Measurements from ENCODE around the gene TBCD. TPM values are rescaled to one million over a fixed set of nuclear protein-coding genes. Genes with fewer than 3 reads are reported as not detected.
"Not testable (repeated sequence)": the region's sequence is repeated elsewhere in the genome, so short reads cannot be mapped to it uniquely, and the experiment has no call there.

TBCD gene
- total and polyA plus RNA-seq, 2 experiments from 2014 or later = 19.3 to 33.8 TPM

GRCh38 chr17:82949361-82949760 lies 197.5 kb downstream of the TBCD start:
- Histone ChIP-seq H3K27ac (no peak overlapping the region), H3K9ac (no peak overlapping the region), H3K27me3 (replicated peaks; ENCODE audit: insufficient read depth) (no peaks in the 10 kb centered on the region), H3K9me2 (ENCODE audit: insufficient read depth) (no peaks in the 10 kb centered on the region), H3F3A (ENCODE audit: insufficient read depth) (no peaks in the 10 kb centered on the region), H3K9me3 (ENCODE audit: low read depth) (no peaks in the 10 kb centered on the region), H3K4me1 (ENCODE audit: insufficient read depth) (no peaks in the 10 kb centered on the region), H3K4me3 (no peak overlapping the region), H4K20me1 (ENCODE audit: insufficient read depth) (no peaks in the 10 kb centered on the region), H3K79me2 (ENCODE audit: insufficient read depth) (no peaks in the 10 kb centered on the region), H3K4me2 (ENCODE audit: unreplicated experiment) (no peak overlapping the region), H3K36me3 (ENCODE audit: low read depth) (peaks cover 18% of the 10 kb centered on the region), H2AFZ (no peak overlapping the region)
- no peak for TF ChIP-seq EZH2phosphoT487 (IDR thresholded peaks at IDR 0.05; ENCODE audit: insufficient read depth, low read depth)
- in situ Hi-C loops (cut with MboI) = no loop called here
- no peak for DNase-seq
- WGBS, 2 experiments (ENCODE audit: low coverage in 1 of 2, low lambda C conversion rate in 2 of 2, missing lambda C conversion rate in 2 of 2) = 96 to 97% methylated on average over 20 of the region's 20 CpGs

DNA sequence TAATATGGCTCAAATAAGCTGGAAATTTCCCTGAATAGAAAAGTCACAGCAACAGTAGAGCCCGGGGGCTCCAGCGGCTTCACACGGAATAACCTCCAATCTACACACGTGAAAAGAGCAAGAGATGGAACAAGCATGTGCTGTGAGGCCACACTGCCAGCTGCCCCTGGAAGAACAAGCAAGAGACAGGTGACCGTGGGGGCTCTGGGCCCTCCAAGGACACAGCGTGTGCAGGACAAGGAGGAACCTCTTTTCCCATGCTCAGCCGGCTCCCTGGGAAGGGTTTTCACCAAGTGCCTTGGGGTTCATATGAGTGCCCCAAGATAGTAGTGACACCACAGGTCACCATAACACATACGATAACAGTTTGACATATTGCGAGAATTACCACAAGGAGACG lies 198.1 kb downstream of the TBCD start:
- H3K79me2 ChIP-seq (ENCODE audit: insufficient read depth) = no peaks in the 10 kb centered on the region
- H3K27ac ChIP-seq = no peak overlapping the region
- 96 to 99% methylated on average over 10 of the region's 10 CpGs for WGBS, 2 experiments (ENCODE audit: low coverage in 1 of 2, low lambda C conversion rate in 2 of 2, missing lambda C conversion rate in 2 of 2)

DNA sequence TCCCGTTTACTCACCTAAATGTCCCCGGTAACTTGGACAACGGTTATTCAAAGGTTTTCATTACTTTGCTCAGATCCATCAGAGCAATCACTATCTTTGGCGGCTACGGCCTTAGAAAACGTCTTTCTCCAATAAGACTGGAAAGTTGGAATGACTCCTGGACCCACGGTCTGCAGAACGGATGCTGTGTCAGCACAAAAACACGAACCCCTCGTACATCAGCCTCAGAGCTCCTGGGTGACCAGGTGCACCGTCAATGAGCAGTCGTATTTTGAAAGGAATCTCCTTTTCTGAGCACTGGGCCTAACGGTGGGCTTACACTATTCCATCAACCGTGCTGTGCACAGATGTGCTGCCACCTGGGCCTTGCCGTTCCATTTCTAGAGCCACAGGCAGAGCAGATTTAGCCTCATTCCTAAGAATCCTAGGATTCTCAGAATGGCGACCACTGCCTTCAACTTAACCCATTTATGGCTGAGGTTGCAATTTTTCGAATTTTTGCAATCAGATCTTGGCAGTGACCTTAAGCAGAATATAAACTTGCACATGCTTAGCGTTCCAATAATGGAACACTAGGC lies 198.7 kb downstream of the TBCD start:
- H3F3A ChIP-seq (ENCODE audit: insufficient read depth) = no peaks in the 10 kb centered on the region
- H3K4me1 ChIP-seq (ENCODE audit: insufficient read depth) = no peaks in the 10 kb centered on the region
- H3K9me2 ChIP-seq (ENCODE audit: insufficient read depth) = no peaks in the 10 kb centered on the region
- H3K79me2 ChIP-seq (ENCODE audit: insufficient read depth) = no peaks in the 10 kb centered on the region
- H4K20me1 ChIP-seq (ENCODE audit: insufficient read depth) = no peaks in the 10 kb centered on the region
- no peak overlapping the region for H2AFZ ChIP-seq
- no peak overlapping the region for H3K27ac ChIP-seq
- H3K9me3 ChIP-seq (ENCODE audit: low read depth) = no peaks in the 10 kb centered on the region
- DNase-seq = no peak
- no peak overlapping the region for H3K4me2 ChIP-seq (ENCODE audit: unreplicated experiment)
- TF ChIP-seq EZH2phosphoT487 (IDR thresholded peaks at IDR 0.05; ENCODE audit: insufficient read depth, low read depth) (no peak), EZH2 (IDR thresholded peaks at IDR 0.05; ENCODE audit: insufficient read depth, poor library complexity, severe bottlenecking) (no peak)
- WGBS, 2 experiments (ENCODE audit: low coverage in 1 of 2, low lambda C conversion rate in 2 of 2, missing lambda C conversion rate in 2 of 2) = 82 to 84% methylated on average over 18 of the region's 18 CpGs
- H3K4me3 ChIP-seq = no peak overlapping the region
- H3K36me3 ChIP-seq (ENCODE audit: low read depth) = peaks cover 10% of the 10 kb centered on the region
- in situ Hi-C loops (cut with MboI) = no loop called here
- H3K27me3 ChIP-seq (replicated peaks; ENCODE audit: insufficient read depth) = no peaks in the 10 kb centered on the region
- no peak overlapping the region for H3K9ac ChIP-seq

More for the DNA sequence above, 198.1 kb downstream of the TBCD start:
- Histone ChIP-seq H3K9me2 (ENCODE audit: insufficient read depth) (no peaks in the 10 kb centered on the region), H3F3A (ENCODE audit: insufficient read depth) (no peaks in the 10 kb centered on the region), H3K36me3 (ENCODE audit: low read depth) (peaks cover 15% of the 10 kb centered on the region), H4K20me1 (ENCODE audit: insufficient read depth) (no peaks in the 10 kb centered on the region), H3K9ac (no peak overlapping the region), H3K27me3 (replicated peaks; ENCODE audit: insufficient read depth) (no peaks in the 10 kb centered on the region), H3K4me2 (ENCODE audit: unreplicated experiment) (no peak overlapping the region), H3K4me1 (ENCODE audit: insufficient read depth) (no peaks in the 10 kb centered on the region), H3K9me3 (ENCODE audit: low read depth) (no peaks in the 10 kb centered on the region), H3K4me3 (no peak overlapping the region), H2AFZ (no peak overlapping the region)
- no peak for TF ChIP-seq EZH2 (IDR thresholded peaks at IDR 0.05; ENCODE audit: insufficient read depth, poor library complexity, severe bottlenecking)
- no peak for TF ChIP-seq EZH2phosphoT487 (IDR thresholded peaks at IDR 0.05; ENCODE audit: insufficient read depth, low read depth)
- DNase-seq = no peak
- in situ Hi-C loops (cut with MboI) = no loop called here

DNA sequence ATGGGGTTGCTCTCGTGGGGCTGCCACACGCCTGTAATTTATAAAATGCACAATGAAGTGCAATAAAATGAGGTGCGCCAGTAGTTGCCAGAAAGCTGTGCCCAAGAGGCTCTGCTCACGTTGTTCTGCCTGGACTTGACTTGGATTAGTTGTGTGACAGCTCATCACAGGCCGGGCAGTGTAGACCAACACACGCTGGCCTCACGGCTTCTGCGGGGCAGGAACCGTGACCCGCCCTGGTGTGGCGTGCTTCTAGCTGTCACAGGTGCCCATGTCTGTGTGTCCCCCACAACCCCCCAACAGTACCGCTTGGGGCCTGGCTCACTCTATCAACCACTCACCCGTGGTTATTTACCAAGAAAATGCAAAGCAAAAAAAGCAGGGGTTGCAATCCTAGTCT lies 200.2 kb downstream of the TBCD start:
- no peaks in the 10 kb centered on the region for H3K79me2 ChIP-seq (ENCODE audit: insufficient read depth)
- no peak overlapping the region for H3K4me2 ChIP-seq (ENCODE audit: unreplicated experiment)
- in situ Hi-C loops (cut with MboI) = no loop called here
- TF ChIP-seq EZH2phosphoT487 (IDR thresholded peaks at IDR 0.05; ENCODE audit: insufficient read depth, low read depth) = no peak
- TF ChIP-seq EZH2 (IDR thresholded peaks at IDR 0.05; ENCODE audit: insufficient read depth, poor library complexity, severe bottlenecking) = no peak
- H3K36me3 ChIP-seq (ENCODE audit: low read depth) = peaks cover 2% of the 10 kb centered on the region; the same call in 1 of the 2 replicates
- no peak overlapping the region for H3K4me3 ChIP-seq
- H3K9ac ChIP-seq = no peak overlapping the region
- H3K27me3 ChIP-seq (replicated peaks; ENCODE audit: insufficient read depth) = no peaks in the 10 kb centered on the region
- no peaks in the 10 kb centered on the region for H3K9me2 ChIP-seq (ENCODE audit: insufficient read depth)
- no peak overlapping the region for H3K27ac ChIP-seq
- no peaks in the 10 kb centered on the region for H4K20me1 ChIP-seq (ENCODE audit: insufficient read depth)
- WGBS, 2 experiments (ENCODE audit: low coverage in 1 of 2, low lambda C conversion rate in 2 of 2, missing lambda C conversion rate in 2 of 2) = 96 to 97% methylated on average over 13 of the region's 13 CpGs
- no peak overlapping the region for H2AFZ ChIP-seq
- no peaks in the 10 kb centered on the region for H3K9me3 ChIP-seq (ENCODE audit: low read depth)
- H3F3A ChIP-seq (ENCODE audit: insufficient read depth) = no peaks in the 10 kb centered on the region
- DNase-seq = no peak
- H3K4me1 ChIP-seq (ENCODE audit: insufficient read depth) = no peaks in the 10 kb centered on the region

DNA sequence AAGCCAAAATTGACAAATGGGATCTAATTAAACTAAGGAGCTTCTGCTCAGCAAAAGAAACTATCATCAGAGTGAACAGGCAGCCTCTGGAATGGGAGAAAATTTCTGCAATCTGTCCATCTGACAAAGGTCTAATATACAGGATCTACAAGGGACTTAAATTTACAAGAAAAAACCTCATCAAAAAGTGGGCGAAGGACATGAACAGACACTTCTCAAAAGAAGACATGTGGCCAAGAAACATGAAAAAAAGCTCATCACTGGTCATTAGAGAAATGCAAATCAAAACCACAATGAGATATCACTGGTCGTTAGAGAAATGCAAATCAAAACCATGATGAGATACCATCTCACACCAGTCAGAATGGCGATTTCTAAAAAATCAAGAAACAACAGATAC lies 203.2 kb downstream of the TBCD start:
- DNase-seq; H3K36me3 ChIP-seq (ENCODE audit: low read depth); H3K9me2 ChIP-seq (ENCODE audit: insufficient read depth); H3K9ac ChIP-seq; in situ Hi-C loops (cut with MboI); H3K9me3 ChIP-seq (ENCODE audit: low read depth); H3K4me1 ChIP-seq (ENCODE audit: insufficient read depth); H3K27me3 ChIP-seq (replicated peaks; ENCODE audit: insufficient read depth); H2AFZ ChIP-seq; H3K27ac ChIP-seq; H3K4me2 ChIP-seq (ENCODE audit: unreplicated experiment); H3K79me2 ChIP-seq (ENCODE audit: insufficient read depth); H3F3A ChIP-seq (ENCODE audit: insufficient read depth); H3K4me3 ChIP-seq; H4K20me1 ChIP-seq (ENCODE audit: insufficient read depth): not testable (repeated sequence)
- 77 to 85% methylated on average over 3 of the region's 3 CpGs for WGBS, 2 experiments (ENCODE audit: low coverage in 1 of 2, low lambda C conversion rate in 2 of 2, missing lambda C conversion rate in 2 of 2)

- H3K27ac ChIP-seq; in situ Hi-C loops (cut with MboI); H4K20me1 ChIP-seq (ENCODE audit: insufficient read depth); DNase-seq; H3K79me2 ChIP-seq (ENCODE audit: insufficient read depth); H3K36me3 ChIP-seq (ENCODE audit: low read depth); H2AFZ ChIP-seq; H3K27me3 ChIP-seq (replicated peaks; ENCODE audit: insufficient read depth); H3F3A ChIP-seq (ENCODE audit: insufficient read depth); H3K9ac ChIP-seq; H3K9me3 ChIP-seq (ENCODE audit: low read depth); H3K4me2 ChIP-seq (ENCODE audit: unreplicated experiment); H3K9me2 ChIP-seq (ENCODE audit: insufficient read depth); H3K4me1 ChIP-seq (ENCODE audit: insufficient read depth); H3K4me3 ChIP-seq: not testable (repeated sequence)
- WGBS, 2 experiments (ENCODE audit: low coverage in 1 of 2, low lambda C conversion rate in 2 of 2, missing lambda C conversion rate in 2 of 2) = 95 to 97% methylated on average over 4 of the region's 4 CpGs
Measured at GRCh38 chr17:82955627-82956026, 203.8 kb downstream of the TBCD start.
